Epithelial cell of proximal tubule (primary cell): ENCODE measurements around the gene AP5Z1. TPM values are rescaled to one million over a fixed set of nuclear protein-coding genes. Genes with fewer than 3 reads are reported as not detected.
A peak's percentile ranks its signal among the peaks of the same experiment; 100 is the strongest.

Source experiments
- DNase-seq: peaks from one replicate; pipeline ENCODE4 v3.0.0-alpha.2; 2011; ENCODE audit warnings: low read depth
- H3K4me3 ChIP-seq: 2 replicates; pipeline ENCODE4 v1.5.1; 2011; ENCODE audit warnings: low read depth, mild to moderate bottlenecking, low read length
- CTCF ChIP-seq: conservative IDR thresholded peaks from 2 replicates; pipeline ENCODE4 v1.5.1; 2012; ENCODE audit warnings: low read depth, mild to moderate bottlenecking, low read length
- total RNA-seq: library from RNA; depleted of rRNA; stranded (reverse); fragments of >200 nt; gene quantifications from 2 replicates; pipeline ENCODE4 v1.2.3, GENCODE V29; 2015

AP5Z1 gene
- 21.1 and 21.4 TPM in 2 replicates for total RNA-seq

- DNase-seq, result peak; percentile 64
- H3K4me3 ChIP-seq, result peak within 1 kb of the TSS; percentile 91
- no peak for TF ChIP-seq CTCF
These were observed at the start of gene AP5Z1 for GRCh38 chr7:4775250-4775847. TSS of gene AP5Z1 (plus strand) at chr7:4775623. CDS start at chr7:4775716, 93 bp downstream.

DNA sequence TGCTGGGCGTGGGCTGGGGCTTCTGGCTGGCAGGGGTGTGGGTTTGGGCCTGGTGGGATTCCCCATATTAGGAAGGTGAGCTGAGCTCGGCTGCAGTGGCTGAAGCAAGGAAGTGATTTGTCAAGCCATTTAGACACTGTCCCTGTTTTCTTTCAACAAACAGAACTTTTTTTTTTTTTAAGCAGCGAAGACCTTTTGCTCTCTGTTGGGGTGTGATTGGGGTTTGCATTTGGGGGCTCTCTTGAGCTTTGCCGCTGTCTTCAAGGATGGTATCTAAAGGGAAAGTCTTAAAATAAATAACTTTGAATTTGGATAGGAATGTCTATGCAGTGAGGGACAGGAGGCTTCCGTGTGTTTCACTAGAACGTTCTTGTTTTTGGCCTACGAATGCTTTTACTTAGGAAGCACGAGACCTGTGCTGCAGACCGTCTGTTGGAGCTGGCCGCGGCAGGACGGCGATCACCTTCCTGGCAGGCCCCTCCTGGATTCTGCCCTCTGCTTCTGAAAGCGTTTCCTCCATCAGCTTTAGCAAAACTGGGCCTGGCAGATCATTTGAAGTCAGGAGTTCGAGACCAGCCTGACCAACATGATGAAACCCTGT lies 49.5 kb upstream of the AP5Z1 start:
- DNase-seq, result no peak
- H3K4me3 ChIP-seq, result peak overlapping the region; percentile 51
- TF ChIP-seq CTCF, result no peak

DNA sequence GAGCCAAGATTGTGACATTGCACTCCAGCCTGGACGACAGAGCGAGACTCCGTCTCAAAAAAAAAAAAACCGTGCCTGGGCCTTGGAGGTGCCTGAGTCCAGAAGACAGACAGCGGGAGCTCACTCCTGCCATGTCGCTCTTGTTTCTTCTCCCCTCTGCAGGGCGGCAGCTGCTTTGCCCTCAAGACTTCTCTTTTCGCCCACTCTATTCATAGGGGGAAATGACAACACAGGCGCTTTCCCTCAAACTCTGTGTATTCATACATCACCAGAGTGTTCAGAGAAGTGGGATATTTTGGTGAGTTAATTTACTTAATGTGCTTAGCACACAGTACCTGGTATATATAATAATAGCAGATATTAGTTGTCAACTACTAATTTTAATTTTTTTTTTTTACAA lies 48.9 kb upstream of the AP5Z1 start:
- no peak for DNase-seq
- TF ChIP-seq CTCF, result no peak
- H3K4me3 ChIP-seq, result no peak overlapping the region

- DNase-seq, result no peak
- no peak for TF ChIP-seq CTCF
- H3K4me3 ChIP-seq, result no peak overlapping the region
These were observed 47.3 kb upstream of the AP5Z1 start for GRCh38 chr7:4727914-4728705.

- no peak for TF ChIP-seq CTCF
- DNase-seq, result no peak
- no peak overlapping the region for H3K4me3 ChIP-seq
These were observed 46.2 kb upstream of the AP5Z1 start for GRCh38 chr7:4729266-4729665.

DNA sequence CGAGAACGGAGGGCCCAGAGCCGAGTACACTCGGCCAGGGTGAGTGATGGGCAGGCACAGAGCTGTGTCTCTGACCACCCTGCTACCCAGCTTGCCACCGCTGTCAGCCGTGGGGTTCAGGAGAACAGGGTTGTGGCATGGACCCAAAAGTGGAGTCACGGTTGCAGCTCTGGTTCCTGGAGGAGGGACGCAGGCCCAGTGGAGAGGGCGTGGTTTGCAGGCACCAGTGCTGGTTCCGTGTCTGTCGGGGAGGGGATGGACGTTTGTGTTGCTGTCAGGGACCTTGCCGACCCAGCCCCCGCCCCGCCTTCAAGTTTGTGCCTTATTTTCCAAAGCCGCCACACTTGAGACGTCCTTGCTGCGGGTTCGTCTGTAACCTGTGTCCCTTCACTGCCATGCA lies 45.1 kb upstream of the AP5Z1 start:
- no peak for TF ChIP-seq CTCF
- no peak for DNase-seq
- no peak overlapping the region for H3K4me3 ChIP-seq
